ENCODE results near the gene SUGCT. TPM values are rescaled to one million over a fixed set of nuclear protein-coding genes. Genes with fewer than 3 reads are reported as not detected.

Gene SUGCT
- total and polyA plus RNA-seq, 9 of the 15 experiments (the other 6 are each of a cell fraction or from before 2014, with no cell fraction given): 0.58 to 2.5 (median 1.4) TPM

GRCh38 chr7:40698921-40699260 lies 564.1 kb downstream of the SUGCT start:
- no peaks in the 10 kb centered on the region for H3K79me2 ChIP-seq (ENCODE audit: control insufficient read depth, insufficient read depth, low read length)
- intact Hi-C loops (cut with micrococcal nuclease): no loop called here
- no peaks in the 10 kb centered on the region for H3K4me1 ChIP-seq (replicated peaks in 1 of 2; ENCODE audit: control insufficient read depth in 2 of 2, insufficient read depth in 2 of 2, low read length in 2 of 2)
- 0% methylated on average over 1 of the region's 1 CpG for WGBS (ENCODE audit: insufficient coverage, low coverage, missing lambda C conversion rate)
- POLR2A ChIA-PET: no interaction called here
- H3K36me3 ChIP-seq (ENCODE audit: control insufficient read depth, insufficient read depth, low read length): no peaks in the 10 kb centered on the region
- no peak for FAIRE-seq
- no peak for ATAC-seq
- no peak overlapping the region for H3K27ac ChIP-seq (ENCODE audit: extremely low read depth, low read depth, low read length)
- no TSS peak for BruUV-seq (replicated peaks)
- in situ Hi-C loops (cut with MboI): no loop called here
- H4K20me1 ChIP-seq (replicated peaks; ENCODE audit: control insufficient read depth, insufficient read depth, low read length): no peaks in the 10 kb centered on the region
- no peak overlapping the region for H3K4me2 ChIP-seq (ENCODE audit: insufficient read depth, low read length)
- no peak for TF ChIP-seq THAP7 (CRISPR knock-in tag; IDR thresholded peaks at IDR 0.05)
- no peak for TF ChIP-seq ZNF766 (CRISPR knock-in tag; conservative IDR thresholded peaks at IDR 0.05)
- no peak for TF ChIP-seq EP400 (IDR thresholded peaks at IDR 0.05)
- TF ChIP-seq ETV6 (IDR thresholded peaks at IDR 0.05; ENCODE audit: borderline replicate concordance in 1 of 2, low read depth in 2 of 2, low read length in 1 of 2): no peak
- TF ChIP-seq ETV6 (CRISPR knock-in tag; IDR thresholded peaks at IDR 0.05; ENCODE audit: borderline replicate concordance): no peak
- TF ChIP-seq THAP12 (CRISPR knock-in tag; IDR thresholded peaks at IDR 0.05): no peak
- no peak for TF ChIP-seq CBX8 (IDR thresholded peaks at IDR 0.05; ENCODE audit: borderline replicate concordance, extremely low read depth, low read depth, low read length, poor library complexity, severe bottlenecking)
- TF ChIP-seq ZNF134 (CRISPR knock-in tag; conservative IDR thresholded peaks at IDR 0.05): no peak
- H2AFZ ChIP-seq (ENCODE audit: low read depth, low read length): no peak overlapping the region
- CTCF ChIA-PET (ENCODE audit: low intra/inter-chr PET ratio): no interaction called here
- no peaks in the 10 kb centered on the region for H3K27me3 ChIP-seq (ENCODE audit: control insufficient read depth in 2 of 2, insufficient read depth in 2 of 2, low read length in 2 of 2)
- DNase-seq (ENCODE audit: extremely low read depth in 1 of 4, low spot score in 3 of 4): no peak
- H3K4me3 ChIP-seq: no peak overlapping the region
- no peak overlapping the region for H3K9ac ChIP-seq (ENCODE audit: insufficient read depth in 1 of 2, low read depth in 2 of 2, low read length in 2 of 2)
- no peaks in the 10 kb centered on the region for H3K9me3 ChIP-seq (replicated peaks; ENCODE audit: control insufficient read depth, insufficient read depth, low read depth, low read length)
- H3K9me1 ChIP-seq (ENCODE audit: control insufficient read depth, insufficient read depth, low read length): no peaks in the 10 kb centered on the region

Data from K562 (cell line).